Muscle of leg (tissue), 11 donors: ENCODE results near the gene PTPRN2. TPM values are rescaled to one million over a fixed set of nuclear protein-coding genes. Genes with fewer than 3 reads are reported as not detected.

ENCODE experiments used
- DNase-seq: peaks from one replicate; pipeline ENCODE4 v3.0.0; 2013
- H3K27ac ChIP-seq: one replicate; pipeline ENCODE4 v1.5.1; 2013; ENCODE audit warnings: mild to moderate bottlenecking, low read length, control low read depth
- H3K27me3 ChIP-seq: one replicate; pipeline ENCODE4 v1.6.1; 2013; ENCODE audit warnings: low read length; ENCODE audit not compliant: control insufficient read depth, insufficient read depth
- H3K36me3 ChIP-seq: one replicate; pipeline ENCODE4 v1.6.1; 2013; ENCODE audit warnings: low read length; ENCODE audit not compliant: control insufficient read depth, insufficient read depth
- H3K4me1 ChIP-seq: one replicate; pipeline ENCODE4 v1.6.1; 2013; ENCODE audit warnings: low read length; ENCODE audit not compliant: control insufficient read depth, insufficient read depth
- H3K4me3 ChIP-seq: one replicate; pipeline ENCODE4 v1.5.1; 2013; ENCODE audit warnings: low read length, control low read depth
- H3K9me3 ChIP-seq: replicated peaks from 2 replicates; pipeline ENCODE4 v1.6.1; 2013; ENCODE audit warnings: low read depth, low read length; ENCODE audit not compliant: control insufficient read depth
- WGBS: methylation state at CpG from one replicate; pipeline ENCODE4 v1.1.5; 2013; ENCODE audit warnings: missing lambda C conversion rate; ENCODE audit not compliant: insufficient coverage; 5-methylcytosine and 5-hydroxymethylcytosine counted together
- polyA plus RNA-seq, 8 donors: library from polyadenylated mRNA; unstranded; fragments of 120-200 nt; gene quantifications; one replicate each; pipeline versions ENCODE4 v1.2.1 to v1.2.3, GENCODE V29; 2013; ENCODE audit warnings: inconsistent platforms in 1 of 8, low replicate concordance in 1 of 8; ENCODE audit not compliant: insufficient read length in 8 of 8, insufficient read depth in 1 of 8
- total RNA-seq: library from RNA; stranded (reverse); fragments of 120-200 nt; gene quantifications from one replicate; pipeline ENCODE4 v1.2.4, GENCODE V29; 2013

The PTPRN2 gene
- total and polyA plus RNA-seq, 9 donors, result 1.4 to 2.9 (median 2.3) TPM

GRCh38 chr7:157712666-157713235 is 874.9 kb downstream of the PTPRN2 start:
- no peak overlapping the region for H3K4me3 ChIP-seq
- H3K36me3 ChIP-seq, result no peaks in the 10 kb centered on the region
- no peaks in the 10 kb centered on the region for H3K9me3 ChIP-seq
- no peaks in the 10 kb centered on the region for H3K4me1 ChIP-seq
- H3K27me3 ChIP-seq, result peaks cover 13% of the 10 kb centered on the region
- no peak overlapping the region for H3K27ac ChIP-seq
- WGBS, result 67% methylated on average over 11 of the region's 15 CpGs
- no peak for DNase-seq

- H3K9me3 ChIP-seq, result no peaks in the 10 kb centered on the region
- no peak overlapping the region for H3K4me3 ChIP-seq
- H3K4me1 ChIP-seq, result no peaks in the 10 kb centered on the region
- no peaks in the 10 kb centered on the region for H3K36me3 ChIP-seq
- peaks cover 17% of the 10 kb centered on the region for H3K27me3 ChIP-seq
- no peak for DNase-seq
- no peak overlapping the region for H3K27ac ChIP-seq
- 75% methylated on average over 18 of the region's 27 CpGs for WGBS
These were observed 876.2 kb downstream of the PTPRN2 start for GRCh38 chr7:157711353-157711888.

- Histone ChIP-seq H3K27me3 (peaks cover 24% of the 10 kb centered on the region), H3K36me3 (no peaks in the 10 kb centered on the region), H3K27ac (no peak overlapping the region), H3K4me3 (no peak overlapping the region), H3K4me1 (no peaks in the 10 kb centered on the region), H3K9me3 (no peaks in the 10 kb centered on the region)
- 89% methylated on average over 9 of the region's 14 CpGs for WGBS
- no peak for DNase-seq
These were observed 877.2 kb downstream of the PTPRN2 start for GRCh38 chr7:157710396-157710795.

- DNase-seq, result no peak
- H3K9me3 ChIP-seq, result no peaks in the 10 kb centered on the region
- no peaks in the 10 kb centered on the region for H3K36me3 ChIP-seq
- peaks cover 24% of the 10 kb centered on the region for H3K27me3 ChIP-seq
- no peaks in the 10 kb centered on the region for H3K4me1 ChIP-seq
- no peak overlapping the region for H3K27ac ChIP-seq
- WGBS, result 82% methylated on average over 25 of the region's 26 CpGs
- H3K4me3 ChIP-seq, result no peak overlapping the region
These were observed 877.9 kb downstream of the PTPRN2 start for GRCh38 chr7:157709531-157710251.

GRCh38 chr7:157708919-157709295 is 878.7 kb downstream of the PTPRN2 start:
- DNase-seq, result no peak
- 67% methylated on average over 7 of the region's 9 CpGs for WGBS
- peaks cover 24% of the 10 kb centered on the region for H3K27me3 ChIP-seq

GRCh38 chr7:157707983-157708918 is 879.4 kb downstream of the PTPRN2 start:
- H3K4me3 ChIP-seq, result no peak overlapping the region
- no peak for DNase-seq
- H3K4me1 ChIP-seq, result no peaks in the 10 kb centered on the region
- WGBS, result 70% methylated on average over 20 of the region's 23 CpGs
- H3K27ac ChIP-seq, result no peak overlapping the region
- H3K36me3 ChIP-seq, result no peaks in the 10 kb centered on the region
- no peaks in the 10 kb centered on the region for H3K9me3 ChIP-seq
- H3K27me3 ChIP-seq, result peaks cover 27% of the 10 kb centered on the region

More at GRCh38 chr7:157708919-157709295, 878.7 kb downstream of the PTPRN2 start:
- no peaks in the 10 kb centered on the region for H3K4me1 ChIP-seq
- no peaks in the 10 kb centered on the region for H3K36me3 ChIP-seq
- no peak overlapping the region for H3K4me3 ChIP-seq
- no peak overlapping the region for H3K27ac ChIP-seq
- no peaks in the 10 kb centered on the region for H3K9me3 ChIP-seq

- Histone ChIP-seq H3K9me3 (no peaks in the 10 kb centered on the region), H3K4me1 (no peaks in the 10 kb centered on the region), H3K36me3 (no peaks in the 10 kb centered on the region), H3K27ac (no peak overlapping the region), H3K4me3 (no peak overlapping the region), H3K27me3 (peaks cover 56% of the 10 kb centered on the region)
- no CpG with 5 or more reads among the region's 9 CpGs for WGBS
- no peak for DNase-seq
These were observed 883.3 kb downstream of the PTPRN2 start for GRCh38 chr7:157704365-157704764.

DNA sequence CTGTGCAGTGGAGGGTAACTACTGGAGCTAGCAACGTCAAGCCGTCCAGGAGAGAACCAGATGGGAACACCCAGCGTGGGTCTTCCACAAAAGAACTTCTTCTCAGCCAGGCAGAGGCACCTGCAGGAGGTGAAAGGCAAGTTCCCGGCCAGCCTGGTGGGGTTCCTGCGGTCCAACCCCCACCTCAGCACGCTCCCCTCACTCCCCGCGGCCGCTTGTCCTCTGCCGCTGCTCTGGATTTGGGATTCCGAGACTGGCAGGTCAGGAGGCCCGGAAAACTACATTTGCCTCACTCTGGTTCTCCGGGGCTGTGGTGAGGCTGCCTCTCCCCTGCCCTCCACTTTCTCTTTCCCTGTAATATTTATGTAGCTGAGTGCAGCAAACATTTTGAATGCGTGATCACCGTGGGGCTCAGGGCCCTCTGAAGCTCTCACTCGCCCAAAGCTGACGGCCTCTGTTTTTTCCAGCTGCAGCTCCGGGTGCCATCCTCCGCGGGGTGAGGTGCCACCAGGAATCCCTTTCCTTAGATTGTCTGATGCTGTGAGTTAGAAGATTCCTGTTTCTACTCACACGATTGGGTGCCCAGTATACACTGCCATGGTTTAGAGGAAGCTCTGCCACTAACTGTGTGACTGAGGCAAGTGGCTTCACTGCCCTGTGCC is 884.0 kb downstream of the PTPRN2 start:
- 69% methylated on average over 10 of the region's 21 CpGs for WGBS
- no peak for DNase-seq
- no peaks in the 10 kb centered on the region for H3K36me3 ChIP-seq
- no peak overlapping the region for H3K27ac ChIP-seq
- no peak overlapping the region for H3K4me3 ChIP-seq
- H3K4me1 ChIP-seq, result no peaks in the 10 kb centered on the region
- peaks cover 56% of the 10 kb centered on the region for H3K27me3 ChIP-seq
- H3K9me3 ChIP-seq, result no peaks in the 10 kb centered on the region

- no peak for DNase-seq
- 79% methylated on average over 12 of the region's 14 CpGs for WGBS
- no peak overlapping the region for H3K27ac ChIP-seq
- no peaks in the 10 kb centered on the region for H3K4me1 ChIP-seq
- peaks cover 52% of the 10 kb centered on the region for H3K27me3 ChIP-seq
- H3K36me3 ChIP-seq, result no peaks in the 10 kb centered on the region
- no peaks in the 10 kb centered on the region for H3K9me3 ChIP-seq
- no peak overlapping the region for H3K4me3 ChIP-seq
These were observed 884.5 kb downstream of the PTPRN2 start for GRCh38 chr7:157703131-157703530.
